ENCODE measurements around the gene ARPC2.
"Not testable (repeated sequence)": the region's sequence is repeated elsewhere in the genome, so short reads cannot be mapped to it uniquely, and the experiment has no call there.

ARPC2 gene

DNA sequence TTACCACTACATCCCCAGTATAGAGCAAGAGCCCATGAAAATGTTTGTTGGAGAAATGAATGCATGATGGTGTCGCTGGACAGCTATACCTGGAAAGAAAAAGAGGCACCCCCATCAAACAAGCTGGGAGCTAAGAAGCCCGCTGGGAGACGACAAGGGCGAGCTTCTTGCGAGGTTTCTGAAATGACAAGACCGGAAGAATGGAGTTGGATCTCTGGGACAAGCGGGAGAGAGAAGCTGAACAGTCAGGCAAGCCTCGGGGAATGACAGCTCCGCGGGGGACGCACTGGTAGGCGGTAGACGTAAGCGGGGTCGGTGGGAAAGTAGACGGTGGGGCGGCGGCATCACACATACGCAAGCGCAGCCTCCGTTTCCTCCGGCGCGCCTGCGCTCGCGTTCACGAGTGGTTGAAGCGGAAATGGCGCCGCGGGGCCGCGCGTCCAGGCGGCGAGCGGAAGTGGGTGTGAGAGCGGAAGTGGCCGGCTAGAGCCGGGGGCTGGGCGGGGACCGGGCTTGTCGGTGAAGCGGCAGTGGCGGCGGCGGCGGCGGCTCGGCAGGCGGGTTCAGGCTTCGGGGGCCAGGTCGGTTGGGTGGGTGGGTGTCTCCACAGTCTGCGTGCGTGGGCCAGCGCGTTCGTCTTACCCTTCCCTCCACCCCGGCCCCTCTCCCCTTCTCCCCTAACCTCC is at the start of gene ARPC2:
ARPC2 (plus strand) TSS at position 516 of the 686 bp plus-strand sequence. CDS start 282 bp downstream, outside the sequence.
- peak; percentile 92 for DNase-seq

- no peak for DNase-seq
These were observed 49.0 kb upstream of the ARPC2 start for GRCh38 chr2:218168016-218168415.

DNA sequence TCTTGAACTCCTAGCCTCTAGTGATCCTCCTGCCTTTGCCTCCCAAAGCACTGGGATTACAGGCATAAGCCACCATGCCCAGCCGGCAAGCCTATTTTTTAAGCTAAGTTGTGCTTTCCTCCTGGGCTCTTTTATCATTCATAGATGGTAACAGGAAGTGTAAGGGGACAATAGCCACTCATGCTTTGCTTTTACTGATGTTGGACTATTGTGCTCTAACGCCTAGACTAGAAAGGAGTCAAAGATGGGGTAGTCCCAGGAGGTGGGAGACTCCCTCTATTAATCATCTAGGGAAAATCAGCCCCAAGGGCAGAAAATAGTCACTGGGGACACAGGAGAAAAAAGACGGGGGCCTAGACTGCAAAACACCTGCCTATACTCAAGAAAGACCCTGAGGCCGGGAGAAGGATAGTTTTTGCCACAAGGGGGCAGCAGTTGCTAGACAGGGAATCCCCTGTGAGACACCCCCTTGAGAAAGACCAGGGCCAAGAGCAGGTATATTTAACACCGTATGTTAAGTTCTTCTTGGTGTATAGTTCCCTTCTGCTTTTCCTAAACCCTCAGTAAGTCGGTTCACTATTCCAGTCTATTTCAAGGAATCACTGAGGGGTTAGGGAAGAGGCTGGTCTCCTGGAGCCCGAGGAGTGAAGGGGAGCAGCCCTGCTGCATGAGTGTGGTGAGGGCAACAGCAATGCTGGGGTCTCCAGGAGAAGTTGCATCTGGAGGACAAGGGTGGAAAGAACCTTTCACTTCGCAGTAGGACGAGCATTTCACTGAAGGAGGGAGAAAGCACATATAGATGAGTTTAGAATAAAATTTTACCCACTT is 48.1 kb upstream of the ARPC2 start:
- DNase-seq: peak; percentile 23

DNA sequence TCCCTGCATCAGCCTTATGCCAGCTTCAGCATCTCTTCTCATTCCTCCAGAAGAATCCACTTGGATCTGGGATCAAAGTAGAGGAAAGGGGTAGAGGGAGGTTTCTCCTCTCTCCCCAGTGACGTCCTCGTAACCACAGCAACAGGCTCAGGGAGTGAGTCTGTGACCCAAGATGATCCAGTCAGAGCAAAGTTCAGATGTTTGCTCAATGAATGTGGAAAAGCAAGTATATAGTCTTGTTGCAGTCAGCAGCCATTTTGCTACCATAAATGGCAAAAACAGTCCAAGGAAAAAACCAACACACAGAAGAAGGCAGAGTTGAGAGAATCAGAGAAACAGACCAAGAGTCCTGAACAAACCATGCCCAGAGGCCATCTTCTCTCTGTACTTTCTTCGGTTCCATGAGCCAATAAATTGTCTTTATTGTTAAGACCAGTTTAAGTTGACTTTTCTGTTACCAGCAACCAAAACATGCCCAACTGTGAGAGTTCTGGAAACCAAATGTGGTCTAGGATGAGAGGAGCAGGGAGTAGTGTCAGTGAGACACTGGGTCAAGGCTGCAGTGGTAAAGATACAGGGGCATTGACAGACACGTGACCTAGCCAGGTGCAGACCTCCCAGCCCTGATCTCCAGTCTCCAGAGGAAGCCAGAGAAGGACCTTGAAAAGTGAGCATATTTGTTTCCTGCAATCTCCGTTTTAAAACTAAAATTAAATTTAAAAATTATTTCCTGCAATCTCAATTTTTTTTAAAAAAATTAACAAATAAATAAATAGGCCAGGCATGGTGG is 47.0 kb upstream of the ARPC2 start:
- no peak for DNase-seq

DNA sequence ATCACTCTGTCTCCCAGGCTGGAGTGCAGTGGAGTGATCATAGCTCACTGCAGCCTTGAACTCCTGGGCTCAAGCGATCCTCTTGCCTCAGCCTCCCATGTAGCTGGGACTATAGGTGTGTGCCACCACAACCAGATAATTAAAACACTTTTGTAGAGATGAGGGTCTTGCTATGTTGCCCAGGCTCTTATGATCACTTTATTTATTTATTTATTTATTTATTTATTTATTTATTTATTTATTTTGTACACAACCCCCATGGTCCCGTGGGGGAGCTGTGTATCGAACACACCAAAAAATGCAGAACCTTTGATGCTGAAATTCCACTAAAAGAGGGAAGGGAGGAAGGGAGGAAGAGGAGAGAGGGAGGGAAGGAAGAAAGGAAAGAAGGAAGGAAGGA is 45.2 kb upstream of the ARPC2 start:
- not testable (repeated sequence) for DNase-seq

DNA sequence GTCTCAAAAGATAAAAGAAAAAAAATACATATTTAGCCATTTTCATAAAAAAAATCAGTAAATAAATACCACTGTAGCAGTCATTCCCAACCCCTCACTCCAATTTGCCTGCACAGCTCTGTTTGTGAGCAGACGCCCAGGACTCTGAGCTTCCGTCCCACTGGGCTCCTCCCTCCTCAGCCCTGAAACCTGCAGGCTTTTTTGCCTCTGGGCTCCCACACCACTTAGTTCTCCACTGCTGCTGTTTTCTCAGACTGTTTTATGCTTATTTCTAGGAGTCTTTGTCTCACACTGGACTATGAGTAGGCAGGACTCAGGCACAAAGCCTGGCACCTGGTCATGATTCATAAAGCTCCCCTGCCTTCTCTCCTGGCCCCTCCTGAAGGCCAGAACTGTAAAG is 44.1 kb upstream of the ARPC2 start:
- no peak for DNase-seq

- no peak for DNase-seq
These were observed 37.2 kb upstream of the ARPC2 start for GRCh38 chr2:218179782-218180181.

GRCh38 chr2:218180467-218181114 is 36.4 kb upstream of the ARPC2 start:
- no peak for DNase-seq

GRCh38 chr2:218184331-218184730 is 32.7 kb upstream of the ARPC2 start:
- no peak for DNase-seq

DNA sequence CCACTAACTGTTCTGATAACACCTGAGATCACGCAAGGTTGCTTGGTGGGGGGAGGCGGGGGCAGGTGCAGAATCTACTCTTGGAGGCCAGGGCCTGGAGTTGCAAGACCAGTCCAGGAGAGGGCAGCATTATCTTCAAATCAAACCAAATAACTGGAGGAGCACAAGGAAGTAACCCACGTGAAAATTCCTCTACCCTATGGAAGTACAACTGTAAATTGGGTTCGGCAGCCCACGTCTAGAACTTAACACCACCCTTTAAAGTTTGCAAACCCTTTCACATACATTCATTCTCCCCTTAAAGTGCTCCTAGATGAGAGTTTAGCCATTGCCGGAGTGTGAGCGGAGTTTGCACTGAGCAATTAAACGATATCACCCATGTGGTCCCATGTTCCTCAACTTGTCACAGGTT is 30.6 kb upstream of the ARPC2 start:
- peak; percentile 67 for DNase-seq

DNA sequence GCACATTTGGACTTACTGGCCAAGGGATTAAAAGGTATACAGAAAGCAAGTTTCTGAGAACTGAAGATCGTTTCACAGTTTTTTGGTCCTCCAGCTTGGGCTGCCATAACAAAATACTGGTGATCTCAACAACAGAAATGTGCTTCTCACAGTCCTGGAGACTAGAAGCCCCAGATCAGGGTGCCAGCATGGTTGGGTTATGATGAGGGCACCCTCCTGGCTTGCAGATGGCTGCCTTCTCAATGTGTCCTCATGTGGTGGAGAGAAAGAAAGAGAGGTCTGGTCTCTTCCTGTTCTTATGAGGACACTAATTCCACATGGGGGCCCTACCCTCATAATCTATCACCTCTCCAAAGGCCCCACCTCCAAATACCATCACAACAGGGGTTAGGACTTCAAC is 30.1 kb upstream of the ARPC2 start:
- no peak for DNase-seq

GRCh38 chr2:218187296-218188015 is 29.5 kb upstream of the ARPC2 start:
- DNase-seq: no peak

DNA sequence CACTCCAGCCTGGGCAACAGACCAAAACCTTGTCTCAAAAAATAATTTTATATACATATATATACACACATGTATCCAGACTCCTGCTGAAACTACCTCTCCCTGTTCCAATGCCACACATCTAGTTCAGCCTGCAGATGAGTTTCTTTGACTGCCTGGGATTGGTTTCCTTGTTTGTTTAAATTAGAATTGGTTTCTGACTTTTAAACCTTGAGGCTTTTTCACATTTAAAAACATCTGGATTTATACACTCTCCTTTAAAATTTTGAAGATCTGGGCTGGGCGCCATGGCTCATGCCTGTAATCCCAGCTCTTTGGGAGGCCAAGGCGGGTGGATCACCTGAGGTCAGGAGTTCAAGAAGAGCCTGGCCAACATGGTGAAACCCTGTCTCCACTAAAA is 28.5 kb upstream of the ARPC2 start:
- DNase-seq: no peak

DNA sequence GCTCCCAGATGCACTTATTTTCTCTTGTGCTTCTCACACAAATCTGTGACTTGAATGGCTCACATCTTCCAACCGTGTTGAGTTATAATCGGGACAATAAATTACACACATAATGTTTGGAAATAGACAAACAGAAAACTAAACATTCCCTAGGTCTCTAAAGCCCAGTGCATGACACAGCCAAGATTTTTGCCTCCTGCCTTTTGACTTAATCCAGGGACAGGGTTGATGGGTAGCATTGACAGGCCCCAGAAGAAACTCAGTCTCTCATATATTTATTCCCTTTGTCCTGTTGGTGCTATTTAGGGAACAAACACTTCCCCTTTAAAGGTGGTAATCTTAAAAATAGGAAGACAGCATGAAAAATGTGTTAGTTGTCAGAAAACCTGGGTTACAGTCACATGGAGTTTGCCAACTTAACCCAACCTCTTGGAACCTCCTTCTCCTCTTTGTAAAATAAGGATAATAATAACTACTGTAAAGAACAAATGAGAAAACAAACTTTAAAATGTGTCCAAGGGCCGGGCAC is 24.0 kb upstream of the ARPC2 start:
- no peak for DNase-seq

- DNase-seq: peak; percentile 33
These were observed 23.3 kb upstream of the ARPC2 start for GRCh38 chr2:218193701-218194100.

DNA sequence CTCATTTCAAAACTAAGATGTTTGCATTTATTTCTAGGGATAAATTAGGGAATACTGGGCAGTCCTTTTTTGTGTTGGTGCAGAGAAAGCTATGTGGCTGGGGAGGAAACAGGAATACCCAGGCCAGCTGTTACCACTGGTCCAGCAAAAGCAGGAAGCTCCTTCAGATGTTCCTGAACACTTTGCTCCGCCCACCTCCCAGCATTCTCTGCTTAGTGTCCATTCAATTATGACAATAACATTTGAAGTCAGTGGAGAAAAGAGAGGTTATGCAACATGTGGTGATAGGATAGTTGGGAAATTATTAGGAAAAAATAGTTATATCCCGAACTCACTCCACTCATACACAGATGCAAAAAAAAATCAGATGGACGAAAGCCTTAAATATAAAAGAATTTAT is 22.1 kb upstream of the ARPC2 start:
- no peak for DNase-seq

DNA sequence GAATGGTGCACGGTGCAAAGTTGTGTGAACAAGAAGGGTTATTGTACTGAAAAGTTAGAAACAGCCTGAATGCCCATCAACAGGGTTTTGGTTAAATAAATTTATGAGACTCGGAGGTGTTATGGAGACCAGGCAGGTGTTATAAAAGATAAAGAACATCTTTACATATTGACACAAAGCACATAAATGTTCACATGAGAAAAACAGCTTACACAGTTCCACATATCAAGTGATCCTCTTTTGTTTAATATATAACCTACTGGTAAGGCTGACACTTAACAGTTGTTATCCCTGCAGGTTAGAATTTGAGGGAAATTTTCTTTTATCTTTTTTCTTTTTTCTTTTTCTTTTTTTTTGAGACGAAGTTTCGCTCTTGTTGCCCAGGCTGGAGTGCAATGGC is 20.0 kb upstream of the ARPC2 start:
- DNase-seq: no peak

- DNase-seq: no peak
These were observed 14.7 kb upstream of the ARPC2 start for GRCh38 chr2:218202266-218202665.

- DNase-seq: no peak
These were observed 7.9 kb upstream of the ARPC2 start for GRCh38 chr2:218209078-218209477.

GRCh38 chr2:218214116-218214515 is 2.9 kb upstream of the ARPC2 start:
- DNase-seq: no peak

DNA sequence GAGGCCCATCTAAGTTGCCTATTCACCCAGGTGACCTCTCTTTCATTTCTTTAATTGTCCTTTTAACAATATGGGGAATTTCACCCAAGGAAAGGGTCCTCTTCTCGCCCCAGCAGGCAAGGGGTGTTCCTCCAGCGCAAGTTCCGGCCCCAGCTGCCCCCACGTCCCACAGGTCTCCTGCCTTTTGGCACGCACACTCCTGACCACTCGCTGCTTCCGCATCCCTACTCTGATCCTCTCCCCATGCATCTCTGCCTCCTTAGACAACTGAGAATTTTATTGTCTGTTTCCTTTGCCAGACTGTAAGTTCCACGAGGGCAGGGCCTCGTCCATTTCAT is 684 bp upstream of the ARPC2 start:
- DNase-seq: no peak

Measured in NCI-H2171 treated with DMSO at 0.1 percent for 48 hours (cell line).